Endothelial cell of umbilical vein (primary cell): ENCODE measurements around the gene CAPN8.

Experiments used
- CTCF ChIP-seq, 2 donors: IDR thresholded peaks; 1 replicate in 1 of 2; 2 replicates in 1 of 2; pipeline ENCODE4 v1.5.1; 2011; ENCODE audit warnings: low read length in 2 of 2, mild to moderate bottlenecking in 2 of 2, moderate library complexity in 2 of 2, control low read depth in 1 of 2, inconsistent platforms in 1 of 2, low read depth in 1 of 2; ENCODE audit not compliant: insufficient read depth in 1 of 2; ENCODE audit errors: extremely low read depth in 1 of 2
- EZH2 ChIP-seq: IDR thresholded peaks from 2 replicates; pipeline ENCODE4 v1.6.1; 2012; ENCODE audit warnings: borderline replicate concordance, low read depth, mild to moderate bottlenecking, moderate library complexity, low read length, inconsistent platforms; ENCODE audit not compliant: severe bottlenecking
- MYC ChIP-seq: IDR thresholded peaks from one replicate; pipeline ENCODE4 v1.6.1; 2011; ENCODE audit warnings: mild to moderate bottlenecking, low read depth, low read length
- POLR2A ChIP-seq: IDR thresholded peaks from 2 replicates; pipeline ENCODE4 v1.6.1; 2012; ENCODE audit warnings: low read depth, mild to moderate bottlenecking, control low read depth, low read length

GRCh38 chr1:223635236-223635635, 30.3 kb downstream of the CAPN8 start:
- no peak for TF ChIP-seq CTCF (IDR thresholded peaks at IDR 0.05; ENCODE audit: extremely low read depth in 1 of 2, insufficient read depth in 1 of 2, low read depth in 1 of 2, low read length in 2 of 2)
- no peak for TF ChIP-seq EZH2
- TF ChIP-seq POLR2A: no peak
- no peak for TF ChIP-seq MYC
